Measurements from ENCODE around the gene DNMT1.

Gene DNMT1

GRCh38 chr19:10155839-10156238 lies 38.9 kb downstream of the DNMT1 start:
- H3K36me3 ChIP-seq (ENCODE audit: control insufficient read depth in 1 of 2, insufficient read depth in 2 of 2, low read length in 2 of 2): peaks cover 56 to 88% of the 10 kb centered on the region in 2 donors
- no peaks in the 10 kb centered on the region for H3K27me3 ChIP-seq (ENCODE audit: low read depth, low read length)
- H3K4me3 ChIP-seq (ENCODE audit: low read depth in 1 of 2, low read length in 2 of 2): no peak overlapping the region

GRCh38 chr19:10152100-10152499 lies 42.7 kb downstream of the DNMT1 start:
- H3K4me3 ChIP-seq (ENCODE audit: low read depth in 1 of 2, low read length in 2 of 2): no peak overlapping the region
- no peaks in the 10 kb centered on the region for H3K4me1 ChIP-seq (ENCODE audit: control insufficient read depth in 1 of 2, insufficient read depth in 2 of 2, low read length in 2 of 2)
- no peaks in the 10 kb centered on the region for H3K27me3 ChIP-seq (ENCODE audit: low read depth, low read length)
- no peak overlapping the region for H3K27ac ChIP-seq (ENCODE audit: low read length)
- no peaks in the 10 kb centered on the region for H3K9me3 ChIP-seq (ENCODE audit: control insufficient read depth in 1 of 2, low read length in 2 of 2)
- peaks cover 45 to 83% of the 10 kb centered on the region in 2 donors for H3K36me3 ChIP-seq (ENCODE audit: control insufficient read depth in 1 of 2, insufficient read depth in 2 of 2, low read length in 2 of 2)

More at GRCh38 chr19:10155839-10156238, 38.9 kb downstream of the DNMT1 start:
- Histone ChIP-seq H3K9me3 (ENCODE audit: control insufficient read depth in 1 of 2, low read length in 2 of 2) (no peaks in the 10 kb centered on the region), H3K4me1 (ENCODE audit: control insufficient read depth in 1 of 2, insufficient read depth in 2 of 2, low read length in 2 of 2) (no peaks in the 10 kb centered on the region), H3K27ac (ENCODE audit: low read length) (no peak overlapping the region)

GRCh38 chr19:10151521-10151920 lies 43.2 kb downstream of the DNMT1 start:
- Histone ChIP-seq H3K4me1 (ENCODE audit: control insufficient read depth in 1 of 2, insufficient read depth in 2 of 2, low read length in 2 of 2) (no peaks in the 10 kb centered on the region), H3K27ac (ENCODE audit: low read length) (no peak overlapping the region), H3K4me3 (ENCODE audit: low read depth in 1 of 2, low read length in 2 of 2) (no peak overlapping the region), H3K9me3 (ENCODE audit: control insufficient read depth in 1 of 2, low read length in 2 of 2) (no peaks in the 10 kb centered on the region), H3K36me3 (ENCODE audit: control insufficient read depth in 1 of 2, insufficient read depth in 2 of 2, low read length in 2 of 2) (peaks cover 46 to 81% of the 10 kb centered on the region in 2 donors), H3K27me3 (ENCODE audit: low read depth, low read length) (no peaks in the 10 kb centered on the region)

GRCh38 chr19:10149427-10149826 lies 45.3 kb downstream of the DNMT1 start:
- no peak overlapping the region for H3K4me3 ChIP-seq (ENCODE audit: low read depth in 1 of 2, low read length in 2 of 2)
- H3K36me3 ChIP-seq (ENCODE audit: control insufficient read depth in 1 of 2, insufficient read depth in 2 of 2, low read length in 2 of 2): peaks cover 55 to 83% of the 10 kb centered on the region in 2 donors
- no peaks in the 10 kb centered on the region for H3K9me3 ChIP-seq (ENCODE audit: control insufficient read depth in 1 of 2, low read length in 2 of 2)
- no peaks in the 10 kb centered on the region for H3K27me3 ChIP-seq (ENCODE audit: low read depth, low read length)
- no peaks in the 10 kb centered on the region for H3K4me1 ChIP-seq (ENCODE audit: control insufficient read depth in 1 of 2, insufficient read depth in 2 of 2, low read length in 2 of 2)
- H3K27ac ChIP-seq (ENCODE audit: low read length): no peak overlapping the region

GRCh38 chr19:10146142-10146541 lies 48.6 kb downstream of the DNMT1 start:
- Histone ChIP-seq H3K9me3 (ENCODE audit: control insufficient read depth in 1 of 2, low read length in 2 of 2) (no peaks in the 10 kb centered on the region), H3K27me3 (ENCODE audit: low read depth, low read length) (no peaks in the 10 kb centered on the region), H3K27ac (ENCODE audit: low read length) (no peak overlapping the region), H3K36me3 (ENCODE audit: control insufficient read depth in 1 of 2, insufficient read depth in 2 of 2, low read length in 2 of 2) (peaks cover 59 to 87% of the 10 kb centered on the region in 2 donors), H3K4me1 (ENCODE audit: control insufficient read depth in 1 of 2, insufficient read depth in 2 of 2, low read length in 2 of 2) (no peaks in the 10 kb centered on the region), H3K4me3 (ENCODE audit: low read depth in 1 of 2, low read length in 2 of 2) (no peak overlapping the region)

GRCh38 chr19:10145031-10145430 lies 49.7 kb downstream of the DNMT1 start:
- Histone ChIP-seq H3K9me3 (ENCODE audit: control insufficient read depth in 1 of 2, low read length in 2 of 2) (no peaks in the 10 kb centered on the region), H3K4me3 (ENCODE audit: low read depth in 1 of 2, low read length in 2 of 2) (no peak overlapping the region), H3K4me1 (ENCODE audit: control insufficient read depth in 1 of 2, insufficient read depth in 2 of 2, low read length in 2 of 2) (no peaks in the 10 kb centered on the region), H3K36me3 (ENCODE audit: control insufficient read depth in 1 of 2, insufficient read depth in 2 of 2, low read length in 2 of 2) (peaks cover 60 to 85% of the 10 kb centered on the region in 2 donors), H3K27me3 (ENCODE audit: low read depth, low read length) (no peaks in the 10 kb centered on the region), H3K27ac (ENCODE audit: low read length) (no peak overlapping the region)

- Histone ChIP-seq H3K4me1 (ENCODE audit: control insufficient read depth in 1 of 2, insufficient read depth in 2 of 2, low read length in 2 of 2) (no peaks in the 10 kb centered on the region), H3K4me3 (ENCODE audit: low read depth in 1 of 2, low read length in 2 of 2) (no peak overlapping the region), H3K27ac (ENCODE audit: low read length) (no peak overlapping the region), H3K9me3 (ENCODE audit: control insufficient read depth in 1 of 2, low read length in 2 of 2) (no peaks in the 10 kb centered on the region), H3K27me3 (ENCODE audit: low read depth, low read length) (no peaks in the 10 kb centered on the region), H3K36me3 (ENCODE audit: control insufficient read depth in 1 of 2, insufficient read depth in 2 of 2, low read length in 2 of 2) (peaks cover 56 to 85% of the 10 kb centered on the region in 2 donors)
Measured at GRCh38 chr19:10144361-10144760, 50.4 kb downstream of the DNMT1 start.

GRCh38 chr19:10143681-10144080 lies 51.1 kb downstream of the DNMT1 start:
- Histone ChIP-seq H3K27me3 (ENCODE audit: low read depth, low read length) (no peaks in the 10 kb centered on the region), H3K36me3 (ENCODE audit: control insufficient read depth in 1 of 2, insufficient read depth in 2 of 2, low read length in 2 of 2) (peaks cover 56 to 86% of the 10 kb centered on the region in 2 donors), H3K9me3 (ENCODE audit: control insufficient read depth in 1 of 2, low read length in 2 of 2) (no peaks in the 10 kb centered on the region), H3K4me3 (ENCODE audit: low read depth in 1 of 2, low read length in 2 of 2) (no peak overlapping the region), H3K4me1 (ENCODE audit: control insufficient read depth in 1 of 2, insufficient read depth in 2 of 2, low read length in 2 of 2) (no peaks in the 10 kb centered on the region), H3K27ac (ENCODE audit: low read length) (no peak overlapping the region)

GRCh38 chr19:10142701-10143375 lies 51.9 kb downstream of the DNMT1 start:
- H3K4me3 ChIP-seq (ENCODE audit: low read depth in 1 of 2, low read length in 2 of 2): no peak overlapping the region
- no peaks in the 10 kb centered on the region for H3K9me3 ChIP-seq (ENCODE audit: control insufficient read depth in 1 of 2, low read length in 2 of 2)
- peaks cover 60 to 91% of the 10 kb centered on the region in 2 donors for H3K36me3 ChIP-seq (ENCODE audit: control insufficient read depth in 1 of 2, insufficient read depth in 2 of 2, low read length in 2 of 2)
- peak overlapping the region; percentile 22 for H3K27ac ChIP-seq (ENCODE audit: low read length)
- H3K27me3 ChIP-seq (ENCODE audit: low read depth, low read length): no peaks in the 10 kb centered on the region
- no peaks in the 10 kb centered on the region for H3K4me1 ChIP-seq (ENCODE audit: control insufficient read depth in 1 of 2, insufficient read depth in 2 of 2, low read length in 2 of 2)

GRCh38 chr19:10141973-10142372 lies 52.8 kb downstream of the DNMT1 start:
- H3K27ac ChIP-seq (ENCODE audit: low read length): peak overlapping the region; percentile 22
- no peaks in the 10 kb centered on the region for H3K27me3 ChIP-seq (ENCODE audit: low read depth, low read length)
- H3K4me3 ChIP-seq (ENCODE audit: low read depth in 1 of 2, low read length in 2 of 2): no peak overlapping the region
- no peaks in the 10 kb centered on the region for H3K9me3 ChIP-seq (ENCODE audit: control insufficient read depth in 1 of 2, low read length in 2 of 2)
- peaks cover 69 to 94% of the 10 kb centered on the region in 2 donors for H3K36me3 ChIP-seq (ENCODE audit: control insufficient read depth in 1 of 2, insufficient read depth in 2 of 2, low read length in 2 of 2)
- no peaks in the 10 kb centered on the region for H3K4me1 ChIP-seq (ENCODE audit: control insufficient read depth in 1 of 2, insufficient read depth in 2 of 2, low read length in 2 of 2)

- Histone ChIP-seq H3K27me3 (ENCODE audit: low read depth, low read length) (no peaks in the 10 kb centered on the region), H3K27ac (ENCODE audit: low read length) (no peak overlapping the region), H3K4me3 (ENCODE audit: low read depth in 1 of 2, low read length in 2 of 2) (no peak overlapping the region), H3K9me3 (ENCODE audit: control insufficient read depth in 1 of 2, low read length in 2 of 2) (no peaks in the 10 kb centered on the region), H3K36me3 (ENCODE audit: control insufficient read depth in 1 of 2, insufficient read depth in 2 of 2, low read length in 2 of 2) (peaks cover 68 to 95% of the 10 kb centered on the region in 2 donors), H3K4me1 (ENCODE audit: control insufficient read depth in 1 of 2, insufficient read depth in 2 of 2, low read length in 2 of 2) (no peaks in the 10 kb centered on the region)
Measured at GRCh38 chr19:10141479-10141878, 53.3 kb downstream of the DNMT1 start.

- Histone ChIP-seq H3K36me3 (ENCODE audit: control insufficient read depth in 1 of 2, insufficient read depth in 2 of 2, low read length in 2 of 2) (peaks cover 56 to 94% of the 10 kb centered on the region in 2 donors), H3K9me3 (ENCODE audit: control insufficient read depth in 1 of 2, low read length in 2 of 2) (no peaks in the 10 kb centered on the region)
Measured at GRCh38 chr19:10139952-10140351, 54.8 kb downstream of the DNMT1 start.

More at GRCh38 chr19:10139952-10140351, 54.8 kb downstream of the DNMT1 start:
- no peak overlapping the region for H3K27ac ChIP-seq (ENCODE audit: low read length)
- no peaks in the 10 kb centered on the region for H3K27me3 ChIP-seq (ENCODE audit: low read depth, low read length)
- H3K4me3 ChIP-seq (ENCODE audit: low read depth in 1 of 2, low read length in 2 of 2): no peak overlapping the region
- no peaks in the 10 kb centered on the region for H3K4me1 ChIP-seq (ENCODE audit: control insufficient read depth in 1 of 2, insufficient read depth in 2 of 2, low read length in 2 of 2)

Measured in muscle layer of duodenum (tissue), 2 donors.